Measurements from ENCODE around the gene CELF2.

DNA sequence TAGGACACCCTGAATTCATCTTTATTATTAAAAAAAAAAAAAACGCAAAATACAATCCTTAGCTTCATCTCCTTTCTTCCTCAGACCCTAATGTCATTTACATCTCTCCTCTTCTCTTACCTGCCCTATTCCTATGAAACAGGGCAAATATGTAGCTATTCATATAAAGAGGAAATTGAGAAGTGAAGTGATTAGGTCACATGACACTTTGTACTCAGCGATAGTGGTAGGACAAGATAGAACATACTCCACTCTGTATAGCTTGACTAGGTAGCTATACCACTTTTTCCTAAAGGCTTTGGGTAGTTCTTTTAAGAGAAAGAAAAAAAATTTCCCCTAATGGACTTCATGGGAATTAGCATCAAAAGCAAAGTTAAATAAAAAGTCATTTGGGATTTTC is 6.2 kb upstream of the CELF2 start:
- TF ChIP-seq, protein P1, sequence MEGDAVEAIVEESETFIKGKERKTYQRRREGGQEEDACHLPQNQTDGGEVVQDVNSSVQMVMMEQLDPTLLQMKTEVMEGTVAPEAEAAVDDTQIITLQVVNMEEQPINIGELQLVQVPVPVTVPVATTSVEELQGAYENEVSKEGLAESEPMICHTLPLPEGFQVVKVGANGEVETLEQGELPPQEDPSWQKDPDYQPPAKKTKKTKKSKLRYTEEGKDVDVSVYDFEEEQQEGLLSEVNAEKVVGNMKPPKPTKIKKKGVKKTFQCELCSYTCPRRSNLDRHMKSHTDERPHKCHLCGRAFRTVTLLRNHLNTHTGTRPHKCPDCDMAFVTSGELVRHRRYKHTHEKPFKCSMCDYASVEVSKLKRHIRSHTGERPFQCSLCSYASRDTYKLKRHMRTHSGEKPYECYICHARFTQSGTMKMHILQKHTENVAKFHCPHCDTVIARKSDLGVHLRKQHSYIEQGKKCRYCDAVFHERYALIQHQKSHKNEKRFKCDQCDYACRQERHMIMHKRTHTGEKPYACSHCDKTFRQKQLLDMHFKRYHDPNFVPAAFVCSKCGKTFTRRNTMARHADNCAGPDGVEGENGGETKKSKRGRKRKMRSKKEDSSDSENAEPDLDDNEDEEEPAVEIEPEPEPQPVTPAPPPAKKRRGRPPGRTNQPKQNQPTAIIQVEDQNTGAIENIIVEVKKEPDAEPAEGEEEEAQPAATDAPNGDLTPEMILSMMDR (IDR thresholded peaks at IDR 0.05) = no peak
- TF ChIP-seq POLR2AphosphoS5 (IDR thresholded peaks at IDR 0.05; ENCODE audit: insufficient read depth in 1 of 2, low read depth in 1 of 2) (no peak), POLR2A (IDR thresholded peaks at IDR 0.05) (no peak)

All from vagina (tissue), 2 donors.